Activated gamma-delta T cell treated with anti-CD3 and anti-CD28 coated beads, Interleukin-2, amount 50 U/mL, for 16 hours (primary cell): ENCODE measurements around the gene ORAI2.
"Not testable (repeated sequence)": the region's sequence is repeated elsewhere in the genome, so short reads cannot be mapped to it uniquely, and the experiment has no call there.

Source experiments
- DNase-seq: peaks from one replicate; pipeline ENCODE4 v3.0.0-alpha.2; 2020; ENCODE audit warnings: low read depth

The ORAI2 gene

GRCh38 chr7:102447311-102447710 lies 13.9 kb downstream of the ORAI2 start:
- no peak for DNase-seq

- DNase-seq = no peak
Observed at GRCh38 chr7:102449136-102449535, 15.8 kb downstream of the ORAI2 start.

- DNase-seq = peak; percentile 25
Observed at GRCh38 chr7:102450242-102450641, 16.9 kb downstream of the ORAI2 start.

- no peak for DNase-seq
Observed at GRCh38 chr7:102451371-102452054, 18.1 kb downstream of the ORAI2 start.

GRCh38 chr7:102452451-102452850 lies 19.1 kb downstream of the ORAI2 start:
- no peak for DNase-seq

GRCh38 chr7:102453319-102453718 lies 19.9 kb downstream of the ORAI2 start:
- no peak for DNase-seq

- DNase-seq = no peak
Observed at GRCh38 chr7:102454468-102454867, 21.1 kb downstream of the ORAI2 start.

- not testable (repeated sequence) for DNase-seq
Observed at GRCh38 chr7:102454932-102455331, 21.6 kb downstream of the ORAI2 start.

GRCh38 chr7:102455596-102455995 lies 22.2 kb downstream of the ORAI2 start:
- no peak for DNase-seq

GRCh38 chr7:102456327-102456726 lies 23.0 kb downstream of the ORAI2 start:
- DNase-seq = no peak

GRCh38 chr7:102457352-102457924 lies 24.1 kb downstream of the ORAI2 start:
- no peak for DNase-seq

GRCh38 chr7:102459221-102459844 lies 26.0 kb downstream of the ORAI2 start:
- DNase-seq = no peak

GRCh38 chr7:102460467-102460866 lies 27.1 kb downstream of the ORAI2 start:
- DNase-seq = no peak

GRCh38 chr7:102463841-102464576 lies 30.6 kb downstream of the ORAI2 start:
- no peak for DNase-seq

GRCh38 chr7:102464577-102465280 lies 31.4 kb downstream of the ORAI2 start, which contains the start of the genes ALKBH4 and LRWD1:
TSS of gene ALKBH4 (minus strand) at chr7:102464863. CDS start at chr7:102464836, 27 bp downstream.
TSS of gene LRWD1 (plus strand) at chr7:102464984. CDS start at chr7:102465081, 97 bp downstream.
- peak; percentile 94 for DNase-seq

- no peak for DNase-seq
Observed at GRCh38 chr7:102466097-102466496, 32.7 kb downstream of the ORAI2 start.

- DNase-seq = no peak
Observed at GRCh38 chr7:102467581-102468477, 34.5 kb downstream of the ORAI2 start.

GRCh38 chr7:102468478-102469350 lies 35.3 kb downstream of the ORAI2 start:
- DNase-seq = no peak

GRCh38 chr7:102469351-102469971 lies 36.1 kb downstream of the ORAI2 start:
- DNase-seq = no peak
